Liver (tissue), 3 donors: Measurements from ENCODE around the gene DMRTC2.

Experiments used
- CTCF ChIP-seq: fragments of 150-350 bp; IDR thresholded peaks from 2 replicates; pipeline ENCODE4 v1.5.1; 2017; ENCODE audit warnings: improper control_type of control experiment, low read depth, low read length; ENCODE audit not compliant: missing input control
- FOXA1 ChIP-seq: IDR thresholded peaks from 2 replicates; pipeline ENCODE4 v1.6.1; 2016; ENCODE audit warnings: antibody characterized with exemption
- MAX ChIP-seq: IDR thresholded peaks from 2 replicates; pipeline ENCODE4 v1.6.1; 2016; ENCODE audit warnings: antibody characterized with exemption
- REST ChIP-seq: IDR thresholded peaks from 2 replicates; pipeline ENCODE4 v1.6.1; 2016; ENCODE audit warnings: antibody characterized with exemption, mild to moderate bottlenecking
- RXRA ChIP-seq, 2 donors: IDR thresholded peaks; 2 replicates each; pipeline ENCODE4 v1.6.1; 2017 to 2018; ENCODE audit warnings: antibody characterized with exemption in 2 of 2, mild to moderate bottlenecking in 1 of 2
- SP1 ChIP-seq: IDR thresholded peaks from 2 replicates; pipeline ENCODE4 v1.6.1; 2018; ENCODE audit warnings: antibody characterized with exemption, mild to moderate bottlenecking
- YY1 ChIP-seq: IDR thresholded peaks from 2 replicates; pipeline ENCODE4 v1.6.1; 2016; ENCODE audit warnings: antibody characterized with exemption, mild to moderate bottlenecking
- TF ChIP-seq, protein P1 (sequence below): IDR thresholded peaks from 2 replicates; pipeline ENCODE4 v1.6.1; 2016; ENCODE audit warnings: antibody characterized with exemption
- TF ChIP-seq, protein P2 (sequence below): IDR thresholded peaks from 2 replicates; pipeline ENCODE4 v1.6.1; 2016; ENCODE audit warnings: antibody characterized with exemption
- donor health status: healthy.
- donor health status: healthy.

- TF ChIP-seq FOXA1 (no peak), CTCF (no peak), MAX (no peak), RXRA (IDR thresholded peaks at IDR 0.05) (no peak), REST (no peak), YY1 (no peak), SP1 (no peak)
- TF ChIP-seq, protein P1, sequence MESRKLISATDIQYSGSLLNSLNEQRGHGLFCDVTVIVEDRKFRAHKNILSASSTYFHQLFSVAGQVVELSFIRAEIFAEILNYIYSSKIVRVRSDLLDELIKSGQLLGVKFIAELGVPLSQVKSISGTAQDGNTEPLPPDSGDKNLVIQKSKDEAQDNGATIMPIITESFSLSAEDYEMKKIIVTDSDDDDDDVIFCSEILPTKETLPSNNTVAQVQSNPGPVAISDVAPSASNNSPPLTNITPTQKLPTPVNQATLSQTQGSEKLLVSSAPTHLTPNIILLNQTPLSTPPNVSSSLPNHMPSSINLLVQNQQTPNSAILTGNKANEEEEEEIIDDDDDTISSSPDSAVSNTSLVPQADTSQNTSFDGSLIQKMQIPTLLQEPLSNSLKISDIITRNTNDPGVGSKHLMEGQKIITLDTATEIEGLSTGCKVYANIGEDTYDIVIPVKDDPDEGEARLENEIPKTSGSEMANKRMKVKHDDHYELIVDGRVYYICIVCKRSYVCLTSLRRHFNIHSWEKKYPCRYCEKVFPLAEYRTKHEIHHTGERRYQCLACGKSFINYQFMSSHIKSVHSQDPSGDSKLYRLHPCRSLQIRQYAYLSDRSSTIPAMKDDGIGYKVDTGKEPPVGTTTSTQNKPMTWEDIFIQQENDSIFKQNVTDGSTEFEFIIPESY, result no peak
- TF ChIP-seq, protein P2, sequence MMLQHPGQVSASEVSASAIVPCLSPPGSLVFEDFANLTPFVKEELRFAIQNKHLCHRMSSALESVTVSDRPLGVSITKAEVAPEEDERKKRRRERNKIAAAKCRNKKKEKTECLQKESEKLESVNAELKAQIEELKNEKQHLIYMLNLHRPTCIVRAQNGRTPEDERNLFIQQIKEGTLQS, result no peak
Observed at GRCh38 chr19:41796362-41796761, 48.5 kb upstream of the DMRTC2 start, which contains the start of gene CEACAM3.
